ENCODE measurements around the gene CCDC15.

DNA sequence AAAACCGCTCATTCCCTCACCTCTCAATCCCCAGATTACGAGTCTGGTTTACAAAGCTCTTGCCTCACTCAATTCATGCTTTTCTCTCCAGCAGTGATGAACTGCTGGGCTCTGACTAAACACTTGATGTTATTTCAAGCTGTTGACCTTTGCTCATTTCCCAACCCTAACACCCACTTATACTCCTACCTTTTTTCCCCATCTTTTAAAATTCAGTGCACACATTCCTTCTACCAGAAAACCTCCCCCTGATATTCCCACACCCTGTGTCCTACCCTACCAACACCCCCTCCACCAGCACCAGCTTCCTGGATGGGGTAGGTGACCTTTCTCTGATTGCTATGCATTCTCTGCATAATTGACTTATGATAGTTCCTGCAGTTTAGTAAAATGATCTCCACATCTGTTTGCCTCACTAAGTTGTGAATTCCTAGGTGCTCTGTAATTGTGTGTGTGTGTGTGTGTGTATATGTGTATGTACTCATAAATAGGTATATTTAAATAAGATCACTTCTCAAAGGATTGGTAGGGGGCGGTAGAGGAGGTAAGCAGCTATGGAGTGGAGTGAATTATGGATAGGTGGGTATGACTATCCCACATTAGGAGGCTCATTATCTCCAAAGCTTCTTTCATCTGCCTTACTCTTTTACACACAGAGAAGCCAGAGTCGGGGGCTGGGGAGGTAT is 19.0 kb upstream of the CCDC15 start:
- TF ChIP-seq TCF4 (CRISPR knock-in tag; IDR thresholded peaks at IDR 0.05; ENCODE audit: borderline replicate concordance) (no peak), ARNTL (CRISPR knock-in tag; IDR thresholded peaks at IDR 0.05; ENCODE audit: borderline replicate concordance, low read depth) (no peak), BACH2 (CRISPR knock-in tag; IDR thresholded peaks at IDR 0.05; ENCODE audit: borderline replicate concordance) (no peak), ZC3H10 (CRISPR knock-in tag; IDR thresholded peaks at IDR 0.05) (no peak), CSDC2 (CRISPR knock-in tag; IDR thresholded peaks at IDR 0.05) (no peak), GLIS3 (CRISPR knock-in tag; IDR thresholded peaks at IDR 0.05) (no peak), OSR1 (CRISPR knock-in tag; IDR thresholded peaks at IDR 0.05) (no peak), TOX (CRISPR knock-in tag; IDR thresholded peaks at IDR 0.05; ENCODE audit: borderline replicate concordance) (no peak), ZFP30 (CRISPR knock-in tag; IDR thresholded peaks at IDR 0.05) (no peak), PPARA (CRISPR knock-in tag; IDR thresholded peaks at IDR 0.05; ENCODE audit: borderline replicate concordance) (no peak), ZFP3 (CRISPR knock-in tag; IDR thresholded peaks at IDR 0.05) (no peak)
- TF ChIP-seq, protein P1, sequence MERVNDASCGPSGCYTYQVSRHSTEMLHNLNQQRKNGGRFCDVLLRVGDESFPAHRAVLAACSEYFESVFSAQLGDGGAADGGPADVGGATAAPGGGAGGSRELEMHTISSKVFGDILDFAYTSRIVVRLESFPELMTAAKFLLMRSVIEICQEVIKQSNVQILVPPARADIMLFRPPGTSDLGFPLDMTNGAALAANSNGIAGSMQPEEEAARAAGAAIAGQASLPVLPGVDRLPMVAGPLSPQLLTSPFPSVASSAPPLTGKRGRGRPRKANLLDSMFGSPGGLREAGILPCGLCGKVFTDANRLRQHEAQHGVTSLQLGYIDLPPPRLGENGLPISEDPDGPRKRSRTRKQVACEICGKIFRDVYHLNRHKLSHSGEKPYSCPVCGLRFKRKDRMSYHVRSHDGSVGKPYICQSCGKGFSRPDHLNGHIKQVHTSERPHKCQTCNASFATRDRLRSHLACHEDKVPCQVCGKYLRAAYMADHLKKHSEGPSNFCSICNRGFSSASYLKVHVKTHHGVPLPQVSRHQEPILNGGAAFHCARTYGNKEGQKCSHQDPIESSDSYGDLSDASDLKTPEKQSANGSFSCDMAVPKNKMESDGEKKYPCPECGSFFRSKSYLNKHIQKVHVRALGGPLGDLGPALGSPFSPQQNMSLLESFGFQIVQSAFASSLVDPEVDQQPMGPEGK (CRISPR knock-in tag; IDR thresholded peaks at IDR 0.05; ENCODE audit: borderline replicate concordance), result no peak
- TF ChIP-seq, protein P2, sequence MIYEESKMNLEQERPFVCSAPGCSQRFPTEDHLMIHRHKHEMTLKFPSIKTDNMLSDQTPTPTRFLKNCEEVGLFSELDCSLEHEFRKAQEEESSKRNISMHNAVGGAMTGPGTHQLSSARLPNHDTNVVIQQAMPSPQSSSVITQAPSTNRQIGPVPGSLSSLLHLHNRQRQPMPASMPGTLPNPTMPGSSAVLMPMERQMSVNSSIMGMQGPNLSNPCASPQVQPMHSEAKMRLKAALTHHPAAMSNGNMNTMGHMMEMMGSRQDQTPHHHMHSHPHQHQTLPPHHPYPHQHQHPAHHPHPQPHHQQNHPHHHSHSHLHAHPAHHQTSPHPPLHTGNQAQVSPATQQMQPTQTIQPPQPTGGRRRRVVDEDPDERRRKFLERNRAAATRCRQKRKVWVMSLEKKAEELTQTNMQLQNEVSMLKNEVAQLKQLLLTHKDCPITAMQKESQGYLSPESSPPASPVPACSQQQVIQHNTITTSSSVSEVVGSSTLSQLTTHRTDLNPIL (CRISPR knock-in tag; IDR thresholded peaks at IDR 0.05; ENCODE audit: low read depth), result no peak
- TF ChIP-seq, protein P3, sequence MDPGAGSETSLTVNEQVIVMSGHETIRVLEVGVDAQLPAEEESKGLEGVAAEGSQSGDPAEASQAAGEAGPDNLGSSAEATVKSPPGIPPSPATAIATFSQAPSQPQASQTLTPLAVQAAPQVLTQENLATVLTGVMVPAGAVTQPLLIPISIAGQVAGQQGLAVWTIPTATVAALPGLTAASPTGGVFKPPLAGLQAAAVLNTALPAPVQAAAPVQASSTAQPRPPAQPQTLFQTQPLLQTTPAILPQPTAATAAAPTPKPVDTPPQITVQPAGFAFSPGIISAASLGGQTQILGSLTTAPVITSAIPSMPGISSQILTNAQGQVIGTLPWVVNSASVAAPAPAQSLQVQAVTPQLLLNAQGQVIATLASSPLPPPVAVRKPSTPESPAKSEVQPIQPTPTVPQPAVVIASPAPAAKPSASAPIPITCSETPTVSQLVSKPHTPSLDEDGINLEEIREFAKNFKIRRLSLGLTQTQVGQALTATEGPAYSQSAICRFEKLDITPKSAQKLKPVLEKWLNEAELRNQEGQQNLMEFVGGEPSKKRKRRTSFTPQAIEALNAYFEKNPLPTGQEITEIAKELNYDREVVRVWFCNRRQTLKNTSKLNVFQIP (CRISPR knock-in tag; IDR thresholded peaks at IDR 0.05; ENCODE audit: borderline replicate concordance, low read depth), result no peak

All from SK-N-SH treated with all-trans-retinoic acid at 6 μM for 48 hours (cell line).